Muscle layer of colon (tissue), 2 donors: ENCODE data around the gene NXN.
"Not testable (repeated sequence)": the region's sequence is repeated elsewhere in the genome, so short reads cannot be mapped to it uniquely, and the experiment has no call there.

ENCODE experiments used
- H3K27ac ChIP-seq: one replicate; pipeline ENCODE4 v1.7.0; 2013; ENCODE audit warnings: low read depth, mild to moderate bottlenecking, low read length, moderate library complexity
- H3K27me3 ChIP-seq, 2 donors: one replicate each; pipeline ENCODE4 v1.7.0; 2013; ENCODE audit warnings: low read length in 2 of 2, mild to moderate bottlenecking in 2 of 2; ENCODE audit not compliant: insufficient read depth in 2 of 2, control insufficient read depth in 1 of 2
- H3K36me3 ChIP-seq: one replicate; pipeline ENCODE4 v1.7.0; 2013; ENCODE audit warnings: mild to moderate bottlenecking, low read length; ENCODE audit not compliant: insufficient read depth
- H3K4me1 ChIP-seq: one replicate; pipeline ENCODE4 v1.7.0; 2013; ENCODE audit warnings: mild to moderate bottlenecking, low read length; ENCODE audit not compliant: insufficient read depth
- H3K4me3 ChIP-seq, 2 donors: one replicate each; pipeline ENCODE4 v1.7.0; 2013; ENCODE audit warnings: low read length in 2 of 2, low read depth in 1 of 2, mild to moderate bottlenecking in 1 of 2, moderate library complexity in 1 of 2
- H3K9ac ChIP-seq: one replicate; pipeline ENCODE4 v1.7.0; 2013; ENCODE audit warnings: low read length
- H3K9me3 ChIP-seq: one replicate; pipeline ENCODE4 v1.7.0; 2013; ENCODE audit warnings: mild to moderate bottlenecking, low read length
- donor health status: abdominal sarcoma.
- donor health status: Adenocarcinoma of cecum.

NXN gene

GRCh38 chr17:975371-975915 lies 4.1 kb downstream of the NXN start:
- no peak overlapping the region for H3K9ac ChIP-seq
- H3K4me1 ChIP-seq: peaks cover 38% of the 10 kb centered on the region
- H3K27me3 ChIP-seq: no peaks in the 10 kb centered on the region
- peaks cover 4% of the 10 kb centered on the region for H3K36me3 ChIP-seq
- H3K4me3 ChIP-seq: no peak overlapping the region
- peak overlapping the region; percentile 10 for H3K27ac ChIP-seq
- no peaks in the 10 kb centered on the region for H3K9me3 ChIP-seq

GRCh38 chr17:974778-975177 lies 4.8 kb downstream of the NXN start:
- not testable (repeated sequence) for H3K27me3 ChIP-seq, H3K36me3 ChIP-seq, H3K9ac ChIP-seq, H3K9me3 ChIP-seq, H3K4me3 ChIP-seq
- peaks cover 36% of the 10 kb centered on the region for H3K4me1 ChIP-seq
- peak overlapping the region; percentile 10 for H3K27ac ChIP-seq

GRCh38 chr17:973053-973452 lies 6.5 kb downstream of the NXN start:
- Histone ChIP-seq H3K9ac (no peak overlapping the region), H3K36me3 (peaks cover 4% of the 10 kb centered on the region), H3K4me3 (no peak overlapping the region), H3K9me3 (no peaks in the 10 kb centered on the region), H3K27ac (no peak overlapping the region), H3K27me3 (no peaks in the 10 kb centered on the region), H3K4me1 (peaks cover 52% of the 10 kb centered on the region)

- H3K36me3 ChIP-seq, H3K4me3 ChIP-seq, H3K9me3 ChIP-seq, H3K27ac ChIP-seq, H3K27me3 ChIP-seq, H3K9ac ChIP-seq: not testable (repeated sequence)
- peaks cover 52% of the 10 kb centered on the region for H3K4me1 ChIP-seq
Observed at GRCh38 chr17:971861-972260, 7.7 kb downstream of the NXN start.

- Histone ChIP-seq H3K4me3 (peak overlapping the region; percentile 3 to 50), H3K27ac (peak overlapping the region; percentile 69), H3K27me3 (no peaks in the 10 kb centered on the region), H3K4me1 (peaks cover 41% of the 10 kb centered on the region), H3K36me3 (peaks cover 4% of the 10 kb centered on the region), H3K9me3 (no peaks in the 10 kb centered on the region), H3K9ac (peak overlapping the region; percentile 77)
Observed at GRCh38 chr17:970364-970763, 9.2 kb downstream of the NXN start.

- Histone ChIP-seq H3K27ac (peak overlapping the region; percentile 69), H3K4me1 (peaks cover 41% of the 10 kb centered on the region), H3K4me3 (peak overlapping the region; percentile 3 to 50), H3K27me3 (no peaks in the 10 kb centered on the region), H3K36me3 (peaks cover 4% of the 10 kb centered on the region), H3K9me3 (no peaks in the 10 kb centered on the region), H3K9ac (peak overlapping the region; percentile 77)
Observed at GRCh38 chr17:969811-970355, 9.7 kb downstream of the NXN start.

- Histone ChIP-seq H3K4me1 (peaks cover 48% of the 10 kb centered on the region), H3K27me3 (no peaks in the 10 kb centered on the region), H3K36me3 (peaks cover 4% of the 10 kb centered on the region), H3K4me3 (peak overlapping the region; percentile 3 to 50), H3K9me3 (no peaks in the 10 kb centered on the region), H3K27ac (peak overlapping the region; percentile 69), H3K9ac (peak overlapping the region; percentile 77)
Observed at GRCh38 chr17:968812-969730, 10.5 kb downstream of the NXN start.

- Histone ChIP-seq H3K27me3 (no peaks in the 10 kb centered on the region), H3K4me1 (peaks cover 64% of the 10 kb centered on the region), H3K36me3 (no peaks in the 10 kb centered on the region), H3K4me3 (no peak overlapping the region), H3K27ac (peak overlapping the region; percentile 63), H3K9ac (no peak overlapping the region), H3K9me3 (no peaks in the 10 kb centered on the region)
Observed at GRCh38 chr17:967122-967521, 12.5 kb downstream of the NXN start.

- H3K27ac ChIP-seq: peak overlapping the region; percentile 77
- no peaks in the 10 kb centered on the region for H3K9me3 ChIP-seq
- peak overlapping the region; percentile 12 for H3K9ac ChIP-seq
- H3K4me3 ChIP-seq: peak overlapping the region in 1 of 2 donors; percentile 28
- H3K27me3 ChIP-seq: no peaks in the 10 kb centered on the region
- no peaks in the 10 kb centered on the region for H3K36me3 ChIP-seq
- peaks cover 66% of the 10 kb centered on the region for H3K4me1 ChIP-seq
Observed at GRCh38 chr17:965311-965989, 14.1 kb downstream of the NXN start.

- Histone ChIP-seq H3K4me3 (peak overlapping the region; percentile 5 to 28), H3K9ac (peak overlapping the region; percentile 12), H3K36me3 (no peaks in the 10 kb centered on the region), H3K9me3 (no peaks in the 10 kb centered on the region), H3K4me1 (peaks cover 63% of the 10 kb centered on the region), H3K27ac (peak overlapping the region; percentile 77), H3K27me3 (no peaks in the 10 kb centered on the region)
Observed at GRCh38 chr17:964876-965275, 14.7 kb downstream of the NXN start.

GRCh38 chr17:962670-963069 lies 16.9 kb downstream of the NXN start:
- H3K36me3 ChIP-seq: no peaks in the 10 kb centered on the region
- H3K9me3 ChIP-seq: no peaks in the 10 kb centered on the region
- H3K4me1 ChIP-seq: peaks cover 55% of the 10 kb centered on the region
- peak overlapping the region; percentile 19 for H3K27ac ChIP-seq
- H3K4me3 ChIP-seq: no peak overlapping the region
- H3K9ac ChIP-seq: no peak overlapping the region
- no peaks in the 10 kb centered on the region for H3K27me3 ChIP-seq
